ENCODE results near the gene MAP2.

The MAP2 gene, protein sequence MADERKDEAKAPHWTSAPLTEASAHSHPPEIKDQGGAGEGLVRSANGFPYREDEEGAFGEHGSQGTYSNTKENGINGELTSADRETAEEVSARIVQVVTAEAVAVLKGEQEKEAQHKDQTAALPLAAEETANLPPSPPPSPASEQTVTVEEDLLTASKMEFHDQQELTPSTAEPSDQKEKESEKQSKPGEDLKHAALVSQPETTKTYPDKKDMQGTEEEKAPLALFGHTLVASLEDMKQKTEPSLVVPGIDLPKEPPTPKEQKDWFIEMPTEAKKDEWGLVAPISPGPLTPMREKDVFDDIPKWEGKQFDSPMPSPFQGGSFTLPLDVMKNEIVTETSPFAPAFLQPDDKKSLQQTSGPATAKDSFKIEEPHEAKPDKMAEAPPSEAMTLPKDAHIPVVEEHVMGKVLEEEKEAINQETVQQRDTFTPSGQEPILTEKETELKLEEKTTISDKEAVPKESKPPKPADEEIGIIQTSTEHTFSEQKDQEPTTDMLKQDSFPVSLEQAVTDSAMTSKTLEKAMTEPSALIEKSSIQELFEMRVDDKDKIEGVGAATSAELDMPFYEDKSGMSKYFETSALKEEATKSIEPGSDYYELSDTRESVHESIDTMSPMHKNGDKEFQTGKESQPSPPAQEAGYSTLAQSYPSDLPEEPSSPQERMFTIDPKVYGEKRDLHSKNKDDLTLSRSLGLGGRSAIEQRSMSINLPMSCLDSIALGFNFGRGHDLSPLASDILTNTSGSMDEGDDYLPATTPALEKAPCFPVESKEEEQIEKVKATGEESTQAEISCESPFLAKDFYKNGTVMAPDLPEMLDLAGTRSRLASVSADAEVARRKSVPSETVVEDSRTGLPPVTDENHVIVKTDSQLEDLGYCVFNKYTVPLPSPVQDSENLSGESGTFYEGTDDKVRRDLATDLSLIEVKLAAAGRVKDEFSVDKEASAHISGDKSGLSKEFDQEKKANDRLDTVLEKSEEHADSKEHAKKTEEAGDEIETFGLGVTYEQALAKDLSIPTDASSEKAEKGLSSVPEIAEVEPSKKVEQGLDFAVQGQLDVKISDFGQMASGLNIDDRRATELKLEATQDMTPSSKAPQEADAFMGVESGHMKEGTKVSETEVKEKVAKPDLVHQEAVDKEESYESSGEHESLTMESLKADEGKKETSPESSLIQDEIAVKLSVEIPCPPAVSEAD (N-terminal part only)

GRCh38 chr2:209423562-209424198 lies at the start of gene MAP2:
TSS of gene MAP2 (plus strand) at chr2:209424047. CDS start at chr2:209653171, 229,124 bp downstream.
- in situ Hi-C loops (cut with MboI; ENCODE audit: low sequenced_read_pairs) = no loop called here

GRCh38 chr2:209376686-209377085 lies 47.2 kb upstream of the MAP2 start:
- in situ Hi-C loops (cut with MboI; ENCODE audit: low sequenced_read_pairs) = no loop called here

DNA sequence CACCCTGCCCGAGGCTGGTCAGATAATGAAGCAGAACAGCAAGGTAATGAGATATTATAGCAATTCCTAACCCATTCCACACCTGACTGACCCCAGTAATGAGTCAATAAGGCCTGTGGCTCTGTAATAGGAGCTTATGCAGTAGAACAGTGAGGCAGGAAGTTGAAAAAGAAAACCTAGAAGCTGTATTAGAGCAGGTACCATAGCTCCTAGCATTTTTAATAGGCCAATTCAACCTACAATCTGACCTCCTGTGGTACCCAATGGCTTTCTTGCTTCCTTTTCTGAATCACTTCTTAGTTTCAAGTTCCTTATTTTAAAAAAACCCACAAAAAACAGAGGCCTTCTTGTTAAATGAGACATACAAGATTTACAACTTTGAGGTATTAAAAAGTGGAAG lies 43.6 kb upstream of the MAP2 start:
- in situ Hi-C loops (cut with MboI; ENCODE audit: low sequenced_read_pairs) = no loop called here

DNA sequence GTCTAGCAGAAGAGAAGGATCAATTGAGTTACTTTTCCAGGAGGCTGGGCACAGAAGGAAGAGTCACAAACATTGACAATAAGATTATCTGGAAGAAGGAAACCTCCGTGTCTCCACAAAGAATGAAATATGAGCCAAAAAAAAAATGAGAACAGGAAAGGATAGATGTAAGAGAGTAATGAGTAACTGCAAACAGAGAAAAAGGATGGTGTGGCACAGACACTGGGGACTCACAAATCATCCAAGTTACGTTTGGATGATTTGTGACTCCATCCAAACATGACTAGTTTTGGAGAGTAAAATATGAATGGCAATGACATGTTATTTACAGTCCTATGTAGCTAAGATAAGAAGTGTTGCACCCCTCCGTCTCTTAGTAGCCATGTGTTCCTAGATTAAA lies 42.8 kb upstream of the MAP2 start:
- in situ Hi-C loops (cut with MboI; ENCODE audit: low sequenced_read_pairs) = no loop called here

- in situ Hi-C loops (cut with MboI; ENCODE audit: low sequenced_read_pairs) = no loop called here
These were observed 41.1 kb upstream of the MAP2 start for GRCh38 chr2:209382775-209383174.

GRCh38 chr2:209383212-209383611 lies 40.6 kb upstream of the MAP2 start:
- in situ Hi-C loops (cut with MboI; ENCODE audit: low sequenced_read_pairs) = no loop called here

GRCh38 chr2:209387389-209387788 lies 36.5 kb upstream of the MAP2 start:
- in situ Hi-C loops (cut with MboI; ENCODE audit: low sequenced_read_pairs) = no loop called here

DNA sequence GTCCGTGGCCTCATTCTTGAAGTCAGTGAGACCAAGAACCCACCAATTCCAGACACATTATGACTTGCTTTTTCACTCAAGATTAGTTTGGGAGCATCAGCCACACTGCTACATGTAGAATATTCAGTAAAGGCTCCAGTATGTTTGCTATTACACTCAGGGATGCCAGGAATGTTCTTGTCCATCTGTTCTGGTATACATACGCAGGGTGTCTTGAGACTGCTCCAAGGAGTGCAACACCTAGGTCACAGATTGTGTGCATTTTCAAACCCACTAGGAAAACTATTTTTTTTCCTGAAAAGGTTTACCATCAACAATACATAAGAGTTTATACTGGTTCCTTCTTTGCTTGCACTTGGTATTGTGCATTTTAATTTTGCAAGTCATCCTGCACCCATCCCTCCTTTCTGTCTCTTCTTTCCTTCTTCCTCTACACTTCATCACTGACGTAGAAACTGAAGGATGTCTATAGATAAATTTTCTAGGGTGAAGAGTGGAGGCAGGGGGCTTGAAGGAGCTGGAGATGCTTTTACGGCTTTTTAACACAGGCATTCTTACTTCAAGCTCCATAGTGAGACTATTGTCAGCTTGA lies 35.3 kb upstream of the MAP2 start:
- in situ Hi-C loops (cut with MboI; ENCODE audit: low sequenced_read_pairs) = no loop called here

GRCh38 chr2:209389171-209389618 lies 34.7 kb upstream of the MAP2 start:
- in situ Hi-C loops (cut with MboI; ENCODE audit: low sequenced_read_pairs) = no loop called here

- in situ Hi-C loops (cut with MboI; ENCODE audit: low sequenced_read_pairs) = no loop called here
These were observed 33.0 kb upstream of the MAP2 start for GRCh38 chr2:209390839-209391238.

DNA sequence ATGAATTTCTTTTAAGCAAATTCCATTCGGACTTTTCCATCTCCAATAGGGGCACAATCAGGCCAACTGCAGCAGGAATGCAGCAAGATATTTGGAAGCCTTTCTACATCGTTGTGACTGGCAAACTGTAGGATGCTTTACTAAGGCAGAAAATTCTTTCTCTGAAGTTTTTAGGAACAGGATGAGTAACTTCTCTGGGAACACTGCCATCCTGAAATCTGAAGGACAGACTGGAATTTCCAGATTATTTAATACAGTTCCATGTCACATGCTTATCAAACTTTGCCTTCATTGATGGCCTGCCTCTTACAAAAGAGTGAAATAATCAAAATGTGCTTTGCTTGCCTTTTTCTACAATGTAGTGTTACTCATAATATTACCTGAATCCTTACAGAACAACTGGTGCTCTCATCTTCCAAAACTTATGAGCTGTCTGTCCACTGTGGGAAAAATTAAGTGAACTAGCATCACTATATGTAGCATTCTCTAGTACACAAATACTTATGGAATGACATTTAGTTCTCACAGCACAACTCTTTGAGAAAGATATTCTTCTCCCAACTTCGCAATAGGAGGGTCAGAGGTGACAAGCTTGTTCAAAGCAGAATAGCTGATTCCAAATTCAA lies 32.0 kb upstream of the MAP2 start:
- in situ Hi-C loops (cut with MboI; ENCODE audit: low sequenced_read_pairs) = no loop called here

GRCh38 chr2:209395229-209395628 lies 28.6 kb upstream of the MAP2 start:
- in situ Hi-C loops (cut with MboI; ENCODE audit: low sequenced_read_pairs) = no loop called here

DNA sequence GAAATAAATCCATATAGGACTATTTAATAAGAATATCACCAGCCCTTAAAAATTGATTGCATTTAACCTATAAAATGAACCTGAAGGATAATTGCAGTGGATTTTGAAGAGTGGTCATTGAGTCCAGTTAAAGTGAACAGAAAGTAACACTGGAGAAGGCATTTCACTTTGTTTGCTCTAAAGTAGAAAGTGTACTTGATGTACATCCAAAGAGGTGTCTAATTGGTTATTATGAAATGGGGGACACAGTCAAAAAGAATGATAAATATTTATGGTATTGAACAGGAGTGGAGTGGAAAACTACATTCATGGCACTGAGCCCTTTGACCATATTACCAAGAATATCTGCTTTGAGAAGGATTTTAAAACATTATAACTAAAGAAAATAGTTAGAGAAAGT lies 28.2 kb upstream of the MAP2 start:
- in situ Hi-C loops (cut with MboI; ENCODE audit: low sequenced_read_pairs) = no loop called here

- in situ Hi-C loops (cut with MboI; ENCODE audit: low sequenced_read_pairs) = no loop called here
These were observed 25.4 kb upstream of the MAP2 start for GRCh38 chr2:209398463-209398862.

DNA sequence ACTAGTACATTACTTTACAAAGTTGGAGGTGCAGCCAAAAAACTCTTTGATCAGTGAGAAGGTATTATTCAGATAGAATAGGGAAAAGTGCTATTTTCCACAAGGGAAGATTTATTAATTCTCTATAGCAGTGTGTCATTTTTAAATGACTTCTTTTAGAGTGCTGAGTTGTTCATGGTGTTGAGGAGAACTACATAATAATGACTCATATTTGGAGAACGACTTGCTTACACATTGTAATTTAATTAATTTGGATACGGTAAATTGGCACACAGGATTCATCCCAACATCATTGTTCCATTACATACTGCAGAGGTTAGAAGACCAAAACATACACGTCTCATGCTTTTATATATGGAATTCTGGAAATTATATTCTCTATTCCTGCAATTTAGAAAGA lies 22.1 kb upstream of the MAP2 start:
- in situ Hi-C loops (cut with MboI; ENCODE audit: low sequenced_read_pairs) = no loop called here

GRCh38 chr2:209411296-209411695 lies 12.6 kb upstream of the MAP2 start:
- in situ Hi-C loops (cut with MboI; ENCODE audit: low sequenced_read_pairs) = no loop called here

GRCh38 chr2:209411718-209412117 lies 12.1 kb upstream of the MAP2 start:
- in situ Hi-C loops (cut with MboI; ENCODE audit: low sequenced_read_pairs) = no loop called here

- in situ Hi-C loops (cut with MboI; ENCODE audit: low sequenced_read_pairs) = no loop called here
These were observed 10.4 kb upstream of the MAP2 start for GRCh38 chr2:209413311-209414014.

GRCh38 chr2:209416913-209417312 lies 6.9 kb upstream of the MAP2 start:
- in situ Hi-C loops (cut with MboI; ENCODE audit: low sequenced_read_pairs) = no loop called here
